HEK293 (cell line): ENCODE measurements around the gene SLC18A2.

Source experiments
- KLF16 ChIP-seq: fragments of 450-650 bp; formaldehyde crosslinking; IDR thresholded peaks from 2 replicates; pipeline ENCODE4 v1.5.1; 2017; ENCODE audit warnings: missing biosample characterization, missing genetic modification characterization
- RBAK ChIP-seq: fragments of 450-650 bp; formaldehyde crosslinking; IDR thresholded peaks from 2 replicates; pipeline ENCODE4 v1.5.1; 2016; ENCODE audit warnings: missing biosample characterization, missing genetic modification characterization
- TCF7L2 ChIP-seq: IDR thresholded peaks from 2 replicates; pipeline ENCODE4 v1.6.1; 2011; ENCODE audit warnings: low read depth, mild to moderate bottlenecking, inconsistent platforms, low read length, moderate library complexity, borderline replicate concordance
- ZIC2 ChIP-seq: fragments of 450-650 bp; formaldehyde crosslinking; IDR thresholded peaks from 2 replicates; pipeline ENCODE4 v1.5.1; 2016; ENCODE audit warnings: missing biosample characterization, missing genetic modification characterization
- ZNF184 ChIP-seq: fragments of 450-650 bp; IDR thresholded peaks from 2 replicates; pipeline ENCODE4 v1.5.1; 2018; ENCODE audit warnings: missing biosample characterization, mild to moderate bottlenecking, missing genetic modification characterization
- ZNF24 ChIP-seq: fragments of 450-650 bp; formaldehyde crosslinking; IDR thresholded peaks from 2 replicates; pipeline ENCODE4 v1.5.1; 2016; ENCODE audit warnings: missing biosample characterization, missing genetic modification characterization
- ZNF433 ChIP-seq: fragments of 450-650 bp; formaldehyde crosslinking; IDR thresholded peaks from 2 replicates; pipeline ENCODE4 v1.5.1; 2016; ENCODE audit warnings: missing biosample characterization, missing genetic modification characterization, low read depth
- ZNF510 ChIP-seq: fragments of 450-650 bp; formaldehyde crosslinking; IDR thresholded peaks from 2 replicates; pipeline ENCODE4 v1.5.1; 2018; ENCODE audit warnings: mild to moderate bottlenecking, missing genetic modification characterization, missing biosample characterization; ENCODE audit not compliant: insufficient replicate concordance
- ZNF585B ChIP-seq: fragments of 450-650 bp; formaldehyde crosslinking; IDR thresholded peaks from 2 replicates; pipeline ENCODE4 v1.5.1; 2016; ENCODE audit warnings: missing biosample characterization, missing genetic modification characterization
- ZNF777 ChIP-seq: fragments of 450-650 bp; formaldehyde crosslinking; IDR thresholded peaks from 2 replicates; pipeline ENCODE4 v1.5.1; 2017; ENCODE audit warnings: missing biosample characterization, missing genetic modification characterization, borderline replicate concordance
- TF ChIP-seq, protein P1 (sequence below): fragments of 450-650 bp; formaldehyde crosslinking; IDR thresholded peaks from 2 replicates; pipeline ENCODE4 v1.5.1; 2016; ENCODE audit warnings: missing biosample characterization, missing genetic modification characterization
- TF ChIP-seq, protein P2 (sequence below): fragments of 450-650 bp; formaldehyde crosslinking; IDR thresholded peaks from 2 replicates; pipeline ENCODE4 v1.5.1; 2016; ENCODE audit warnings: missing biosample characterization, missing genetic modification characterization
- TF ChIP-seq, protein P3 (sequence below): fragments of 450-650 bp; formaldehyde crosslinking; IDR thresholded peaks from 2 replicates; pipeline ENCODE4 v1.5.1; 2016; ENCODE audit warnings: missing biosample characterization, missing genetic modification characterization
- TF ChIP-seq, protein P4 (sequence below): IDR thresholded peaks from 2 replicates; pipeline ENCODE4 v1.6.1; 2011; ENCODE audit warnings: mild to moderate bottlenecking, low read depth, low read length, borderline replicate concordance

DNA sequence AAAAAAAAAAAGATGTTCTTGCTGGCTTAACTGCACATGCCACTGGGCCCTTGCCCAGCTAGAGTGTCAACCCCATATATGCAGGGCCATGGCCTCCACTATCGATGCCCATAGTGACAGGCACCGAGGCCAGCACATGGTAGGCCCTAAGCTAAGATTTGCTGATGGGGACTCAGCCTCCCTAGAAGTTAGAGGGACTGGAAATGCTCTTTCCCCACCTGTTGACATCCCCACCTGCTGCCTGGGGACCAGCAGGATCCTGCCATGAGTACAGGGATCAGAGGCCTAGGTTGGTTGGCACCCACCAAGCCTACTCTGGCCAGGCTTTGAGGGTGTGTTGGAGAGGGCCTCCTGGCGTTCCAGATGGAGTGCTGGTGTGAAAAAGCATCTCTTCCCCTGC is 16.0 kb upstream of the SLC18A2 start:
- TF ChIP-seq, protein P1, sequence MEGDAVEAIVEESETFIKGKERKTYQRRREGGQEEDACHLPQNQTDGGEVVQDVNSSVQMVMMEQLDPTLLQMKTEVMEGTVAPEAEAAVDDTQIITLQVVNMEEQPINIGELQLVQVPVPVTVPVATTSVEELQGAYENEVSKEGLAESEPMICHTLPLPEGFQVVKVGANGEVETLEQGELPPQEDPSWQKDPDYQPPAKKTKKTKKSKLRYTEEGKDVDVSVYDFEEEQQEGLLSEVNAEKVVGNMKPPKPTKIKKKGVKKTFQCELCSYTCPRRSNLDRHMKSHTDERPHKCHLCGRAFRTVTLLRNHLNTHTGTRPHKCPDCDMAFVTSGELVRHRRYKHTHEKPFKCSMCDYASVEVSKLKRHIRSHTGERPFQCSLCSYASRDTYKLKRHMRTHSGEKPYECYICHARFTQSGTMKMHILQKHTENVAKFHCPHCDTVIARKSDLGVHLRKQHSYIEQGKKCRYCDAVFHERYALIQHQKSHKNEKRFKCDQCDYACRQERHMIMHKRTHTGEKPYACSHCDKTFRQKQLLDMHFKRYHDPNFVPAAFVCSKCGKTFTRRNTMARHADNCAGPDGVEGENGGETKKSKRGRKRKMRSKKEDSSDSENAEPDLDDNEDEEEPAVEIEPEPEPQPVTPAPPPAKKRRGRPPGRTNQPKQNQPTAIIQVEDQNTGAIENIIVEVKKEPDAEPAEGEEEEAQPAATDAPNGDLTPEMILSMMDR (tag by site-specific recombination): no peak
- TF ChIP-seq, protein P2, sequence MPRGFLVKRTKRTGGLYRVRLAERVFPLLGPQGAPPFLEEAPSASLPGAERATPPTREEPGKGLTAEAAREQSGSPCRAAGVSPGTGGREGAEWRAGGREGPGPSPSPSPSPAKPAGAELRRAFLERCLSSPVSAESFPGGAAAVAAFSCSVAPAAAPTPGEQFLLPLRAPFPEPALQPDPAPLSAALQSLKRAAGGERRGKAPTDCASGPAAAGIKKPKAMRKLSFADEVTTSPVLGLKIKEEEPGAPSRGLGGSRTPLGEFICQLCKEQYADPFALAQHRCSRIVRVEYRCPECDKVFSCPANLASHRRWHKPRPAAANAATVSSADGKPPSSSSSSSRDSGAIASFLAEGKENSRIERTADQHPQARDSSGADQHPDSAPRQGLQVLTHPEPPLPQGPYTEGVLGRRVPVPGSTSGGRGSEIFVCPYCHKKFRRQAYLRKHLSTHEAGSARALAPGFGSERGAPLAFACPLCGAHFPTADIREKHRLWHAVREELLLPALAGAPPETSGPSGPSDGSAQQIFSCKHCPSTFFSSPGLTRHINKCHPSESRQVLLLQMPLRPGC (tag by site-specific recombination): no peak
- no peak for TF ChIP-seq ZNF585B
- TF ChIP-seq ZNF510 (tag by site-specific recombination): no peak
- TF ChIP-seq, protein P3, sequence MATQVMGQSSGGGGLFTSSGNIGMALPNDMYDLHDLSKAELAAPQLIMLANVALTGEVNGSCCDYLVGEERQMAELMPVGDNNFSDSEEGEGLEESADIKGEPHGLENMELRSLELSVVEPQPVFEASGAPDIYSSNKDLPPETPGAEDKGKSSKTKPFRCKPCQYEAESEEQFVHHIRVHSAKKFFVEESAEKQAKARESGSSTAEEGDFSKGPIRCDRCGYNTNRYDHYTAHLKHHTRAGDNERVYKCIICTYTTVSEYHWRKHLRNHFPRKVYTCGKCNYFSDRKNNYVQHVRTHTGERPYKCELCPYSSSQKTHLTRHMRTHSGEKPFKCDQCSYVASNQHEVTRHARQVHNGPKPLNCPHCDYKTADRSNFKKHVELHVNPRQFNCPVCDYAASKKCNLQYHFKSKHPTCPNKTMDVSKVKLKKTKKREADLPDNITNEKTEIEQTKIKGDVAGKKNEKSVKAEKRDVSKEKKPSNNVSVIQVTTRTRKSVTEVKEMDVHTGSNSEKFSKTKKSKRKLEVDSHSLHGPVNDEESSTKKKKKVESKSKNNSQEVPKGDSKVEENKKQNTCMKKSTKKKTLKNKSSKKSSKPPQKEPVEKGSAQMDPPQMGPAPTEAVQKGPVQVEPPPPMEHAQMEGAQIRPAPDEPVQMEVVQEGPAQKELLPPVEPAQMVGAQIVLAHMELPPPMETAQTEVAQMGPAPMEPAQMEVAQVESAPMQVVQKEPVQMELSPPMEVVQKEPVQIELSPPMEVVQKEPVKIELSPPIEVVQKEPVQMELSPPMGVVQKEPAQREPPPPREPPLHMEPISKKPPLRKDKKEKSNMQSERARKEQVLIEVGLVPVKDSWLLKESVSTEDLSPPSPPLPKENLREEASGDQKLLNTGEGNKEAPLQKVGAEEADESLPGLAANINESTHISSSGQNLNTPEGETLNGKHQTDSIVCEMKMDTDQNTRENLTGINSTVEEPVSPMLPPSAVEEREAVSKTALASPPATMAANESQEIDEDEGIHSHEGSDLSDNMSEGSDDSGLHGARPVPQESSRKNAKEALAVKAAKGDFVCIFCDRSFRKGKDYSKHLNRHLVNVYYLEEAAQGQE (tag by site-specific recombination): no peak
- TF ChIP-seq ZNF777: no peak
- no peak for TF ChIP-seq ZNF433
- TF ChIP-seq, protein P4, sequence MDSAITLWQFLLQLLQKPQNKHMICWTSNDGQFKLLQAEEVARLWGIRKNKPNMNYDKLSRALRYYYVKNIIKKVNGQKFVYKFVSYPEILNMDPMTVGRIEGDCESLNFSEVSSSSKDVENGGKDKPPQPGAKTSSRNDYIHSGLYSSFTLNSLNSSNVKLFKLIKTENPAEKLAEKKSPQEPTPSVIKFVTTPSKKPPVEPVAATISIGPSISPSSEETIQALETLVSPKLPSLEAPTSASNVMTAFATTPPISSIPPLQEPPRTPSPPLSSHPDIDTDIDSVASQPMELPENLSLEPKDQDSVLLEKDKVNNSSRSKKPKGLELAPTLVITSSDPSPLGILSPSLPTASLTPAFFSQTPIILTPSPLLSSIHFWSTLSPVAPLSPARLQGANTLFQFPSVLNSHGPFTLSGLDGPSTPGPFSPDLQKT: no peak
- TF ChIP-seq KLF16 (tag by site-specific recombination): no peak
- TF ChIP-seq RBAK (tag by site-specific recombination): no peak
- TF ChIP-seq ZIC2 (tag by site-specific recombination): no peak
- TF ChIP-seq ZNF184: no peak
- no peak for TF ChIP-seq TCF7L2
- TF ChIP-seq ZNF24 (tag by site-specific recombination): no peak
